Putamen (tissue), 1 donor: Measurements from ENCODE around the gene NRG2.

Experiments
- DNase-seq: peaks from one replicate; pipeline ENCODE4 v3.0.0-alpha.2; 2016; ENCODE audit warnings: low spot score

Gene NRG2

GRCh38 chr5:139836469-139837208 is 206.5 kb downstream of the NRG2 start:
- DNase-seq: no peak

DNA sequence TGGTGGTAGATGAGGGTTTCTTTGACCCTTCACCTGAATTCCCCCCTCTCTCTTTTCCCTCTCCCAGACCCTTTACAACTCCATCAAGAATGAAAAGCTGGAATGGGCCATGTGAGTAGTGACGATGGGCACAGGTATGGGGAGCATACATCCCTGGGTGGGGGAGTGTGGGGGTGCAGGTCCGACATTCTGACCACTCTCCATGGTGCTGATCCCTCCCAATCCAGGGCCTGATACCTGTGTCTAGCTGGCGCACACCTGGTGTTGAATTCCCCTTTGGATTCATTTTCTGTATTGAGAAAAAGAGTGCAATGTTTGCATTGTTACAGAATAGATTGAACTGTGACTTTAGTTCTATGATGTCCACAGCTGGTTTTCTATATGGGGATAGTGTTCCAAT is 207.4 kb downstream of the NRG2 start:
- DNase-seq: no peak

DNA sequence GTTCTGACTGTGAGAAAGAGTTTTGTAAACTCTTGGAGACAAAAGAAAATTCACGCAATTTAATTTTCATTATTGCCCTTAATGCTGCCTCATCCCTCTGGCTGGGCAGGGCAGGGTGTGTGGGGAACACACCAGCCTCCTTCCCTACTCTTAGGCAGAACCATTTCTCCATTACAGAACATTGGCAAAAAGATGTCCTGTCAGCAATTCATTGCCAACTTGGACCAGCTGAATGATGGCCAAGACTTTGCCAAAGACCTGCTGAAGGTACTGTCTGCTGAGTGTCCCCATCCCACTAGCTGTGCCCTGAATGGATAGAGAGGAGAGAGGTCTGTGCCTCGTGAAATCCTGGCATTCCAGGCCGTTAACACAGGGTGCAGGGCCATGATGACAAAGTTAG is 209.6 kb downstream of the NRG2 start:
- DNase-seq: no peak

DNA sequence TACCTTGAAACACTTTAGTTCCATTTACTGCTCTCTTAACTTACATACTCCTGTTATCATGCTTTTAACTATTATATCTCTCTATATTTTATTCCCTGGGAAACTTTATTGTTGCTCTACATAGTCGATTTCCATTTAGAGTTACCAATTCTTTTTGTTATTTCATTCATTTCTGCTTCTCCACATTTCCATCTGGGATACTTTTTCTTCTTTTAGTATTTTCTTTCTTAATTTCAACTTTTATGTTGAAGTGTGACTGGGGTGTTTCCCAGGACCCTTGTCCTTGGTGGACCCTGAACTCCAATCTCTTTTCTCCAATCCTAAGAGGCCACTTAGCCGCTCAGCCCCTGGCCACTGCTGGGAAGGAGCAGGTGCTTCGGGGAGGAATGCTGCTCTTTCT is 211.5 kb downstream of the NRG2 start:
- no peak for DNase-seq

DNA sequence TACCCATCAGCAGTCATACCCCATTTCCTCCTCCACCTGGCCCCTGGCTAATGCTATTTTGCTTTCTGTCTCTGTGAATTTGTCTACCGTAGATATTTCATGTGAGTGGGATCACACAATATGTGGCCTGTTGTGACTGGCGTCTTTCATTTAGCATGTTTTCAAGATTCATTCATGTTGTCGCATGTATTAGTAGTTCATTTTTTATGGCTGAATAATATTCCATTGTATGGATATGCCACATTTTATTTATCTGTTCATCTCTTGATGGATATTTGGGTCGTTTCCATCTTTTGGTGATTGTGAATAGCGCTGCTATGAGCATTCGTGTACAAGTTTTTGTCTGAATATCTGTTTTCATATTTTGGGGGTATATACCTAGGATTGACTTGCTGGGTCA is 213.6 kb downstream of the NRG2 start:
- DNase-seq: no peak

DNA sequence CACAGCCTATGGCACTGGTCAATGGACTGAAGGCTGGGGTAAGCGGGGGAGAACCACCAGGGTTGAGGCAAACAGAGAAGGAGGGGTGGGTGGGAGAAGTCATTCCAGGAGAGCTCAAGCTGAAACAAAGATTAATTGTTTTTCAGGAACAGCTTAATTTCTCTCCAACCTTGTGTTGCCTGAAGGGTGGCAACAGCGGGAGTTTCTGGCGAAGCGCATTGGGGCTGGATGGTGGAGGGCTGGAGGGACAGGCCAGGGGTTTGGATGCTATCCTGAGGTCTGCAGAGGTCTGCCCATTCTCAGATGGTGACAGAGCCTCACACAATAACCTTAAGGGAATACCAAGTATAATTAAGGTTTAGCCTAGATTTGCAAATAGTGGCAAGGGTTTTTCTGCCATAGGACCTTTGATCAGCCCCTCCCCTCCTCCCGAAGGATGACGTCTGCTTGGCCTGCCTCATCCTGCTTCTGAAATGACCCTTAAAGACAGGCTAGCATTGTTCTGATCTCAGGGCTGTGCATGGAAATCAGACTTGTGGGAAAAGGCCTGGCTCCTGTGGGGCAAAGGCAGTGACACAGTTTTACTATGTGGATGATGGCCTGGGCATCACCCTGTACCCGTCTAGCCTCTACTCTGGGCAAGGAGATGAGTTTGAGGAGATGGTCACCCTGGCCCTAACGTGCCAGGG is 214.7 kb downstream of the NRG2 start:
- peak; percentile 90 for DNase-seq

DNA sequence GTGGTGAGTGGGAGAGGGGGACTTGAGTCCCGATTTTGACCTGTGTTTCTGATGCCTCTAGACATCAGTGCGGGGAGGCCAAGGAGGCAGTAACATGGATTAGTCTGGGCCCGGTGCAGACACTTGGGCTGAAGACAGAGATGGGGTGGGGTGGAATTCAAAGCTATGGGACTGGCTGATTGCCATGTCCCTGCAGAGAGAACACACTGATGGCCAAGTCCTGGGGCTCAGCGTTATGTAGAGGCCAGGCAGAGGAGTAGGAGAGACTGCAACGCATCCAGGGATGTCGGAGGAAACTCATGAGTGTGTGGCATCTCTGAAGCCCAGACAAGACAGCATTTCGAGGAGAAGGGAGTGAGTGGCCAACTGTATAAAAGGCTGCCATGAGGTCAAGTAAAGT is 217.4 kb downstream of the NRG2 start:
- DNase-seq: no peak

- no peak for DNase-seq
These were observed 219.2 kb downstream of the NRG2 start for GRCh38 chr5:139823757-139824355.

GRCh38 chr5:139822553-139823425 is 220.3 kb downstream of the NRG2 start:
- no peak for DNase-seq

- DNase-seq: no peak
These were observed 221.1 kb downstream of the NRG2 start for GRCh38 chr5:139821806-139822552.

- no peak for DNase-seq
These were observed 222.5 kb downstream of the NRG2 start for GRCh38 chr5:139820606-139821005.

DNA sequence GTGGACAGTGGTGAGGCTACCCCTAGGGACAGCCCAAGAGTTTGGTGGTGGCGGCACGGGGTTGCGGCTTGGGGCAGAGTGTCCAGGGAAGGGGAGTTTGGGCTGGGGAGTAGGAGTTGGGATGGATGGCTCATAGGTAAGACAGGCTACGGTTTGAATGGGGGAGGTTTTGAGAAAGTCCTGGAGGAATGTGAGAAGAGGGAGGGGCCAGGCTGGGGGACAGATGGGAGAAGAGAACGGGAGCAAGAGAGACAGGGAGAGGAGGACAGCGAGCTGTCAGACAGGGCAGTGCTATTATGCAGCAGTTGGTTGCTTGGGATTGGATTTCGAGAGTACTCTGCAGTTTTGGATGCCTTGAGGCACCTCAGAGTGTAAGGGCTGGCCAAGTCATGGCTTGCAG is 223.0 kb downstream of the NRG2 start:
- DNase-seq: no peak

DNA sequence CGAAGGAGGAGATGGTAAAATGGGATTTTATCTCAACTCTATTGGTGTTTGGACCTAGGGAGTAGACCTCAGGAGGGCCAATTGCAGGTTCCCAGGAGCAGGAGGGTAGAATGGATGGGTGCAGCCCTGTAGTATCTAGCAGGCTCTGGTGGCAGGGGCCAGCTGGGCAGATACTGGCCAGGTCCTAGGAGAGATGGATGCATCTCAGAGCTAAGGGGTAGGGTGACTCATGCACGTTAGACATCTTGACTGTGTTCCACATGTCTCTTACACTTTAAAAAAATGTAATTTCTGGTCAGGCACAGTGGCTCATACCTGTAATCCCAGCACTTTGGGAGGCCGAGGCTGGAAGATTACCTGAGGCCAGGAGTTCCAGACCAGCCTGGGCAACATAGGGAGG is 225.1 kb downstream of the NRG2 start:
- DNase-seq: no peak

DNA sequence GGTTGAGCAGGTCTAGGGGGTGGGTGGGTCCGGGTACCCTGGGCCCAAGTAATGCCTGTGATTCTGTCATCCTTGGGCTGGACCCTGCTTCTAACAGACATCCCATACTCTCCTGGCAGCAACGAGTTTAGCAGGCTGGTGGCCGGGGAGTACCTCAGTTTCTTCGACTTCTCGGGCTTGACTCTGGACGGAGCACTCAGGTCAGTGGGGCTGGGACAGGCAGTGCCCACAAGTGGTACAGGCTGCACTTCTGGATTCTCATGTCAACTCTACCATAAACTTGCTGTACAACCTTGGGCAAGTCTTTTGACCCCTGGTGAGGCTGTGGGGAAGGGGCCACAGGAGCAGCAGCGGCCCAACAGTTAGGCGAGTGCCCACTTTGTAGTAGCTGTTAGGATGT is 225.7 kb downstream of the NRG2 start:
- DNase-seq: no peak

- no peak for DNase-seq
These were observed 226.5 kb downstream of the NRG2 start for GRCh38 chr5:139816566-139816965.

DNA sequence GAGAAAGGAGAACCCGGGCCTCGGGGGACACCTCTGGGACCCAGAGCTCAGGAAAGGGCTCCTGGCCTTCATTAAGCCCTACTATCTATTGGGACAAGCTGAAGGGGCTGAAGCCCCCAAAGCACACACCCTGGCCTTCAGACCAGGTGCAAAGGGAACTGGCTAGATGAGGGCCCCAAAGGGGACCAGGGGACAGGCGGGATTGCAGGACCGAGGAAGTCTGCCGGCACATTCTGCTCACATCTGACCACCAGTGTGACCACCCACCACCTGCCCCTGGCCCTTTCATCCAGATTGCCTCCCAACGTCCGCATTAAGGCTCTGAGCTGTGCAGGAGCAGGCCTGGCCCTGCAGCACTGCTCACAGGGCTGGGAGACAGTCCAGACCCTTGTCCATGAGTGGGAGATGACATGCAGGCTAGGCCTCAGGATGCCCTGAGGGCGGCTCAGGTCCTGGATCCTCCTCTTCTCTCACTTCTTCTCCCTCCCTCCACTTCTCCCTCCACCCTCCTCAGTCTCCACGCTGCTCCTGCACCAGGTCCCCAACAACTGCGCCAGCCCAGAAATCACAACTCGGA is 228.3 kb downstream of the NRG2 start:
- no peak for DNase-seq

DNA sequence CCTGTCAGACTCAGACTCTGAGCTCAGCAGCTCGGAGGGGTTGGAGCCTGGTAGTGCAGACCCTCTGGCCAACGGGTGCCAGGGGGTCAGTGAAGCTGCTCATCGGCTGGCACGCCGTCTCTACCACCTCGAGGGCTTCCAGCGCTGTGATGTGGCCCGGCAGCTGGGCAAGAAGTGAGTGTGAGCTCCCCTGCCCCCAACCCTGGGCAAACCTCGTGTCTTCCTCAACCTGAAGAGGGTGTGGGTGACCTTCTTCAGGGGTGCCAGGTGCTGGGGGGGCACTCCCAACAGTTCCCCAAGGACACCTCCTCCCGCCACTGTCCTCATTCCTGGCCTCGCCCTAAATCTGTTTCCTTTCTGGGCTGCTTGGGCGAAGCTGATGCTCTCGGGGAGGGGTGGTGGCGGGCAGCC is 228.9 kb downstream of the NRG2 start:
- no peak for DNase-seq

- no peak for DNase-seq
These were observed 230.0 kb downstream of the NRG2 start for GRCh38 chr5:139812836-139813805.

DNA sequence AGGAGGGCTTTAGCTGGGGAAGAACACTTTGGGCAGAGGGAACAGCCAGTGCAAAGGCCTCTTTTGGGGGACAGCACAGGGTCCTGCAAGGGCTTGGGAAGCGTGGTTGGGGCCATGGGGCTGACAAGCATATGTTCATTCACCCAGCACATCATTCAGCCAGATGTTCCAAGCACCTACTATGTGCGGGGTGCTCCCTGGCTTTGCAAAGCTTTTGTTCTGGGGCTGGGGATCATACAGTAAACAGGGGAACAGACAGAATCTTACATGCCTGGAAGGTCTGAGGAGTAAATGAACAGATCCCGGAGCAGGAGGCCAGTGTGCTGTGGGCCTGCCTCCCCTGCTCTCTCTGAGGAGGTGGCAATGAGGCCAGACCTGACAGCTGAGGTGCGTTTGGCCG is 230.8 kb downstream of the NRG2 start:
- no peak for DNase-seq

DNA sequence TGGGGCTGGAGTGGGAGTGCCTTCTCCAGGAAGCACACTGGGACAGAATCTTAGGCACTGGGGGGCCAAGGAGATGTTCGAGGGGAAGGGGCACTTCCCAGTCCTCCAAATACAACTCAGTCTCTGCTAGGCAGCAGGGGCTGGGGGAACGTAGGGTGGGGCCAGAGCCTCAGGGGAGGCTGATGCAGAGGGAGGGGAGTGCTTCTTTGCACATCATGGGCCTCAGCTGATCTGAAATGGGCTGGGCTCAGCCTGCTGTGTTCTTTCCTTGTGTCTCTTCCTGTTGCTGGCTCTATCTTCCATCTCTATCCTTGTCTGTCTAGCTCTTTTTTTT is 231.9 kb downstream of the NRG2 start:
- no peak for DNase-seq
